Keratinocyte (primary cell): ENCODE results near the gene SLC1A3. TPM values are rescaled to one million over a fixed set of nuclear protein-coding genes. Genes with fewer than 3 reads are reported as not detected.

Source experiments
- DNase-seq: peaks from one replicate; pipeline ENCODE4 v3.0.0-alpha.2; 2011; ENCODE audit warnings: low read depth, missing footprints, low spot score
- FAIRE-seq: peaks from 2 replicates; lab custom pipeline; 2011; peaks lifted over from hg19 to GRCh38; lab: Jason Lieb, UNC
- H2AFZ ChIP-seq: 2 replicates; pipeline ENCODE4 v1.6.0; 2012; ENCODE audit warnings: low read length, control low read depth, inconsistent platforms; ENCODE audit not compliant: control insufficient read depth
- H3K27ac ChIP-seq: 2 replicates; pipeline ENCODE4 v1.5.1; 2011; ENCODE audit warnings: low read length; ENCODE audit not compliant: control insufficient read depth, insufficient read depth
- H3K27me3 ChIP-seq: 3 replicates; pipeline ENCODE4 v1.6.0; 2011; ENCODE audit warnings: low read length; ENCODE audit not compliant: control insufficient read depth, insufficient read depth; ENCODE audit errors: extremely low read depth
- H3K36me3 ChIP-seq, 2 experiments: 2 replicates in 1 of 2; 3 replicates in 1 of 2; pipeline ENCODE4 v1.5.1; 2011; ENCODE audit warnings: low read length in 2 of 2, mild to moderate bottlenecking in 1 of 2; ENCODE audit not compliant: control insufficient read depth in 2 of 2, insufficient read depth in 2 of 2; ENCODE audit errors: extremely low read depth in 1 of 2
- H3K4me1 ChIP-seq: 3 replicates; pipeline ENCODE4 v1.5.1; 2011; ENCODE audit warnings: low read length; ENCODE audit not compliant: control insufficient read depth, insufficient read depth; ENCODE audit errors: extremely low read depth
- H3K4me2 ChIP-seq: 3 replicates; pipeline ENCODE4 v1.6.0; 2011; ENCODE audit warnings: low read depth, low read length; ENCODE audit not compliant: control insufficient read depth, insufficient read depth; ENCODE audit errors: extremely low read depth
- H3K4me3 ChIP-seq, 3 experiments: fragments of 200-600 bp in 1 of 3; sonication (generic) in 1 of 3; 2 replicates in 2 of 3; 3 replicates in 1 of 3; pipeline ENCODE4 v1.5.1; 2011 to 2016; ENCODE audit warnings: low read length in 3 of 3, mild to moderate bottlenecking in 3 of 3, control low read depth in 2 of 3, inconsistent platforms in 1 of 3, low read depth in 1 of 3, mixed read lengths in 1 of 3, mixed run types in 1 of 3, moderate library complexity in 1 of 3; ENCODE audit not compliant: control insufficient read depth in 2 of 3, insufficient read depth in 2 of 3; ENCODE audit errors: extremely low read depth in 1 of 3
- H3K79me2 ChIP-seq: 2 replicates; pipeline ENCODE4 v1.6.0; 2012; ENCODE audit warnings: low read length; ENCODE audit not compliant: control insufficient read depth, insufficient read depth
- H3K9ac ChIP-seq: 3 replicates; pipeline ENCODE4 v1.6.0; 2011; ENCODE audit warnings: low read length; ENCODE audit not compliant: control insufficient read depth, insufficient read depth; ENCODE audit errors: extremely low read depth
- H3K9me1 ChIP-seq: 3 replicates; pipeline ENCODE4 v1.6.0; 2011; ENCODE audit warnings: low read length; ENCODE audit not compliant: control insufficient read depth, insufficient read depth; ENCODE audit errors: extremely low read depth
- H3K9me3 ChIP-seq: 2 replicates; pipeline ENCODE4 v1.5.1; 2012; ENCODE audit warnings: low read depth, low read length; ENCODE audit not compliant: control insufficient read depth
- H4K20me1 ChIP-seq: 3 replicates; pipeline ENCODE4 v1.6.0; 2011; ENCODE audit warnings: low read length; ENCODE audit not compliant: control insufficient read depth, insufficient read depth; ENCODE audit errors: extremely low read depth
- CTCF ChIP-seq, 3 experiments: IDR thresholded peaks in 1 of 3; conservative IDR thresholded peaks in 1 of 3; optimal IDR thresholded peaks in 1 of 3; 2 replicates in 2 of 3; 3 replicates in 1 of 3; pipeline versions ENCODE3 to v1.5.1; 2011; ENCODE audit warnings: low read length in 3 of 3, mild to moderate bottlenecking in 3 of 3, moderate library complexity in 2 of 3, control low read depth in 1 of 3, inconsistent platforms in 1 of 3; ENCODE audit not compliant: insufficient read depth in 2 of 3; ENCODE audit errors: extremely low read depth in 1 of 3
- EZH2 ChIP-seq: IDR thresholded peaks from one replicate; pipeline ENCODE4 v1.6.1; 2012; ENCODE audit warnings: inconsistent platforms, mild to moderate bottlenecking, low read length, moderate library complexity
- dilution Hi-C: fragments of 300-500 bp; cut with MboI; formaldehyde crosslinking; loops from one replicate; pipeline ENCODE4 v1.7.0; 2020; ENCODE audit warnings: low sequenced_read_pairs; ENCODE audit not compliant: extremely low pct_ligation_motif_present
- polyA plus RNA-seq, 5 experiments: library from polyadenylated mRNA; depleted of rRNA in 3 of 5; stranded (reverse) in 3 of 5; stranded (forward) in 1 of 5; unstranded in 1 of 5; fragments of >200 nt; gene quantifications; 1 replicate in 1 of 5; 2 replicates in 3 of 5; 3 replicates in 1 of 5; pipeline versions ENCODE4 v1.2.1 to v1.2.3, GENCODE V29; 2011 to 2012; ENCODE audit warnings: missing spikeins in 2 of 5, low read depth in 1 of 5, low replicate concordance in 1 of 5

SLC1A3 gene
- polyA plus RNA-seq, 1 donor (not counting 4 experiments of a cell fraction or from before 2014, with no cell fraction given) = 22.2 TPM

GRCh38 chr5:36570301-36571095, 35.9 kb upstream of the SLC1A3 start:
- H3K4me3 ChIP-seq = no peak overlapping the region
- no peak for FAIRE-seq
- no peaks in the 10 kb centered on the region for H3K9me1 ChIP-seq
- H3K36me3 ChIP-seq = no peaks in the 10 kb centered on the region
- dilution Hi-C loops = no loop called here
- no peak overlapping the region for H3K27ac ChIP-seq
- no peak overlapping the region for H3K4me2 ChIP-seq
- DNase-seq = no peak
- H4K20me1 ChIP-seq = no peaks in the 10 kb centered on the region
- H3K4me1 ChIP-seq = peaks cover 37% of the 10 kb centered on the region
- H2AFZ ChIP-seq = no peak overlapping the region
- no peak overlapping the region for H3K9ac ChIP-seq
- TF ChIP-seq EZH2 = no peak
- no peaks in the 10 kb centered on the region for H3K9me3 ChIP-seq
- H3K79me2 ChIP-seq = no peaks in the 10 kb centered on the region
- H3K27me3 ChIP-seq = no peaks in the 10 kb centered on the region

- Histone ChIP-seq H3K4me2 (no peak overlapping the region), H3K79me2 (no peaks in the 10 kb centered on the region), H3K4me1 (peaks cover 45% of the 10 kb centered on the region), H2AFZ (no peak overlapping the region), H3K27me3 (no peaks in the 10 kb centered on the region), H3K27ac (no peak overlapping the region), H4K20me1 (no peaks in the 10 kb centered on the region), H3K36me3 (no peaks in the 10 kb centered on the region), H3K9me3 (no peaks in the 10 kb centered on the region), H3K9ac (no peak overlapping the region), H3K9me1 (no peaks in the 10 kb centered on the region), H3K4me3 (no peak overlapping the region)
- TF ChIP-seq EZH2 (no peak), CTCF (optimal IDR thresholded peaks at IDR 0.05 in 1 of 3, IDR thresholded peaks at IDR 0.05 in 1 of 3, conservative IDR thresholded peaks at IDR 0.05 in 1 of 3; ENCODE audit: extremely low read depth in 1 of 3, insufficient read depth in 2 of 3, low read length in 3 of 3) (no peak)
- FAIRE-seq = no peak
- no peak for DNase-seq
- dilution Hi-C loops = no loop called here
Measured at GRCh38 chr5:36571401-36572042, 34.9 kb upstream of the SLC1A3 start.
